ENCODE measurements around the gene VAC14.

DNA sequence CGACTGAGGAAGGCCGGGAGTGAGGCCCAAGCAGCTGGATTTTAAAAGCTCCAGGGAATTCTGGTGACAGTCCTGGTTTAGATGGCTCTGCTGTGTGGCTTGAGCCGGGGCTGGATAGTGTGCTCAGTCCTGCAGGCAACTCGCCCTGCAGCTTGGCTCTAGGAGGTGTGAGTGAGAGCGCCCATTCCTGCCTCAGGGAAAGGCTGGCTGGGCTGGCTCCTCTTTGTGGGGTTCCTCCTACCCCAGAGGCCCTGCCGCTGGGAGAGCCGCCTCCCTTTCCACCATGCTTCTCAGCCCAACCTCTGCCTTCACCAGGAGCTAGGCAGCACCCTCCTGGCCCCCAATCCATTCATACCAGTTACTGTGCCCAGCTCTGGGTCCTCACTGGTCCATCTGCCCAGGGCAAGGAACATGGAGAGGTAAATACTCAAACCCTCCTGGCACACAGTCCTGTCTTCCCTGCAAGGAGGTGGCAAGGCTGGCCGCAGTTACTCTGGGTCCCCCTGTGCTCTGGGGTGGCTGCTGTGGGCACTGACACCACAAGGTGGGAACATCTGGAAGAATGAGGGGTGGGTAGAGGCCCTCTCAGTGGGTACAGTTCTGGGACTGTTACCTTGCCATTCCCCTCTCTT is 47.1 kb downstream of the VAC14 start:
- TF ChIP-seq POLR2A (IDR thresholded peaks at IDR 0.05; ENCODE audit: low read depth, low read length) (no peak), POLR2AphosphoS5 (IDR thresholded peaks at IDR 0.05; ENCODE audit: low read depth, low read length) (no peak), TAF1 (IDR thresholded peaks at IDR 0.05; ENCODE audit: borderline replicate concordance, low read depth, low read length) (no peak)
